Effector CD4-positive, alpha-beta T cell (primary cell): ENCODE measurements around the gene MAEA.
A peak's percentile ranks its signal among the peaks of the same experiment; 100 is the strongest.

ENCODE experiments used
- DNase-seq: peaks from one replicate; pipeline ENCODE4 v3.0.0-alpha.2; 2020

Gene MAEA

GRCh38 chr4:1305261-1305711 is 15.6 kb downstream of the MAEA start:
- DNase-seq, result no peak

DNA sequence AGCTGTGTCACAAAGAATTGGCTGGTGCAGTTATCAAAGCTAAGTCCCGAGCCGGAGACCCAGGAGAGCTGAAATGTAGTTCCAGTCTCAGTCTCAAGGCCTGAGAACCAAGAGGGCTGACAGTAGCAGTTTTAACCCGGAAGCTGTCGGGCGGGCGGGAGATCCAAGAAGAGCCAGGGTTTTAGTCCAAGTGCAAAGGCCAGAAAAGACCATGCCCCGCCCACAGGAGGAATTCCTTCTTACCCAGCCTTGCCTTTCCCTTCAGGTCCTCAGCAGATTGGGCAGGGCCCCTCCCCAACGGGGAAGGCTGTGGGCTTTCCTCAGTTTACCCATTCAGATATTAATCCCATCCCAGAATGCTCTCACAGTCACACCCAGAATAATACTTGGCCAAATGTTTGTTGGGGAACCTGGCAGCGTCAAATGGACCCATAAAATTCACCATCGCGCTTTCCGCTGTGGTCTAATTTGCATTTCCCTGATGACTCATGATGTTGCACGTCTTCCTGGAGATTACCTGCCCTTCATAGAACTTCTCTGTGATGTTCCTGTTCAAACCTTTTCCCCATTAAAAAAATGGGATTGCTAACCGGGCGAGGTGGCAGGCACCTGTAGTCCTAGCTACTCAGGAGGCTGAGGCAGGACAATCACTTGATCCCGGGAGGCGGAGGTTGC is 16.2 kb downstream of the MAEA start:
- DNase-seq, result peak; percentile 38

GRCh38 chr4:1307951-1308735 is 18.5 kb downstream of the MAEA start:
- DNase-seq, result no peak

- peak; percentile 50 for DNase-seq
Measured at GRCh38 chr4:1309261-1310010, 19.7 kb downstream of the MAEA start.

DNA sequence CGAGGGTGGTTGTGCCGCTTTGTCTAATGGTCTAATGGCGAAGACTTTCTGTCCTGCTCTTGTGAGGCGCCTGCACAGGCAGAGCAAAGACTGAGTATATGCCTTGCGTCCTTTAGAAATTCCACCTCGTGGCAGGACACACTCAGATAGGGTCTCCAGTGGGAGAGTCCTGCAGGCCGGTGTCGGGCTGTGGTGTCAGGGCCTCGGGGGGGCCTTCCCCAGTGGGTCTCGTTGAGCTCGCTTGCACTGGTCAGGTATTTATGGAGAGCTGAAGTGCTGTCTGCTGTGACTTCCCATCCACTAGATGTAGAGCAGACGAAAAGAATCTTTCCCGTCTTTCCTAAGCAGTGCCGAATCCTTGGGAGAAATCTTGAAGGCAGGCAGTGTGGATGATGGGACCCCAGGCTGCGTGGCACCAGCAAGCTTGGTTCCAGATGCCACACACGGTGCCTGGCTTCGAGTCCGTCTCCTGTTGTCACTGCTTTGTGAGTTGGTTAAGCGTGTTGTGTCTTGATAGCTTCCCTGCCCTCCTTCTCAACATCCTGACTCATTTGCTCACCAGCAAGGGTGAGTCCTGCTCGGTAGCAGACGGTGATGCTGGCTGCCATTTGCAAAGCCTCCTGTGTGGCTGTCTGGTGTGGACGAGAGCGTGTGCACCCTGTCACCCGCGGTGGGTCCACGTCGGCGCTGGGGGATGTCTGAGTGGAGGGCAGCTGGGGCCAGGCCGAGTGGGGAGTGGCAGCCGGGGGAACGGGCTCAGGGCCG is 20.5 kb downstream of the MAEA start:
- no peak for DNase-seq

DNA sequence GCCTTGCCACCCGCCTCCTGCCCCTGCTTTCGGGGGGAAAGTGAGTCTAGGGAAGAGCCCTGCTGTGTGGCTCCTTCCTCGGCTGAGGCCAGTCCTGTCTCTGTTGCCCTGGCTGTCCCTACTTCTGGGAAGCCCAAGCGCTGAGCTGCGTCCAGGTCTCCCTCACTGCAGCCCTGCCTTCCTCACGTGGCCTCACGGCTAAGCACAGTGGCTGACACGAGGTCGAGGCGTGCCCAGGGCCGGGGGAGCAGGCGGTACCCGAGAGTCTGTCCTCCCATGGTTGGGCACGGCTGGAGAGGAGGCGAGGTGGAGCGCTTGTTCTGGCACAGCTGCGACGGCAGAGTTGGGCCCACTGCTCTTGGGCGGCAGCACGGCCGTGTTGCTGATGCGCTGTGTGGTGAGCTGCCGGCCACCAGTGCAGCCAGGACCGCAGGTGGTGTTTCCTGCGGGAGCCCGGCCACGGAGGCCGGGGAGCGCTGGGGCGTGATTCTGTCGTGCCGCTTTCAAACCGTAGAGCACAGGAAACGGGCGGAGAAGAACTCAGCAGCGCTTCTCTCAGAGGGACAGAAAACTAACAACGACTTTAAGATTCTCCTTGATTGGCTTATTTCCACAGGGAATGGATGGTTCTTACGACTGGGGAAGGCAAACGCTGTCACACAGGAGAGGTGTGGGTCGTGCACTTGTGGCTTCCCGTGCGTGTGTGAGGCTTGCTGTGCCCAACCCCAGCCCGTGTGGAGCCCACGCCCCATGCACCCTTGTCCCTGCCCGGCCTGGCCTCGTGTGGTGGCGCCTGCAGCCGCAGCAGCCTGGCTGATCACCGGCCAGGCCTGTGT is 21.3 kb downstream of the MAEA start:
- DNase-seq, result no peak

DNA sequence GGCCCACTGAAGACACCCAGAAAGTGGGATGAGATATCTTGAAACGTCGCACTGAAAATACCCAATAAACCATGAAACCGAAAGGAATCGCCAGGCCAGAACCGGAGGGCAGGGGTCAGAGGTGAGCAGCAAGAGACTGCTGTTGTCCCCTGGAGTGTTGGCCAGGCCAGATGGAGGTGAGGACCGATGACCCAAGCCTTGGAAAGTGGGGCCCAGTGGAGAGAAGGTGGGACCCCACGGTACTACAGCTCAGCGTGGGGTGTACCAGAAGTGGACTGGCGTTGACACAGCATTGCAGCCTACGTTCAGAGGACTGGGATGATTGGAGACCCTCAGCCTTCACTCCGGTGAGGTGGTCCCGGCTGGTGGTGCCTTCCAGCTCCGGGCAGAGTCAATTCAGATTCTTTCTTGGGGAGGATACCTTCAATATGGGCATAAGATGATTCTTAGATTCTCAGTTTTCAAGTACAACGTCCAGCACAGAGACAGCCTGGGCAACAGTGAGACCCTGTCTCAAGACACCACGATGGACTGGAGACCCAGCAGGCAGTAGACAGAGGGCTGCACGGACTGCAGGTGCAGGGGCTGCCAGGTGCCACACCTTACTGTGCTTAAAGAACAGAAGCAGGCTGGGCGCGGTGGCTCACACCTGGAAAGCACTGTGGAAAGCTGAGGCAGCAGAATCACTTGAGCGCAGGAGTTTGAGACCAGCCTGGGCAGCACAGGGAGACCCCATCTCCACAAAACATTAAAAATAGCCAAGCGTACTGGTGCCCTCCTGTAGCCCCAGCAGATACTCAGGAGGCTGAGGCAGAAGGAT is 23.3 kb downstream of the MAEA start:
- DNase-seq, result no peak

DNA sequence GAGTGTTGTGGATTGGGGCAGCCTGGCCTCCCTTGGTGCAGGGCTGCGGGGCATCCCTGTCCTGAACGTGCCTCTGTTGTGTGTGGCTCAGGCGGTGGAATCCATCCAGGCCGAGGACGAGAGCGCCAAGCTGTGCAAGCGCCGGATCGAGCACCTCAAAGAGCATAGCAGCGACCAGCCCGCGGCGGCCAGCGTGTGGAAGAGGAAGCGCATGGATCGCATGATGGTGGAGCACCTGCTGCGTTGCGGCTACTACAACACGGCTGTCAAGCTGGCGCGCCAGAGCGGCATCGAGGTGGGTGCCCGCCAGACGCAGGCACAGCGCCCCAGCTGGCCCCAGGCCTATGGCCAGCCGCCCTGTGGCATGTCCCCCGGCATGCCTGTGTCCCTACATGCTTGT is 25.6 kb downstream of the MAEA start:
- DNase-seq, result no peak

- no peak for DNase-seq
Measured at GRCh38 chr4:1315836-1316536, 26.3 kb downstream of the MAEA start.

DNA sequence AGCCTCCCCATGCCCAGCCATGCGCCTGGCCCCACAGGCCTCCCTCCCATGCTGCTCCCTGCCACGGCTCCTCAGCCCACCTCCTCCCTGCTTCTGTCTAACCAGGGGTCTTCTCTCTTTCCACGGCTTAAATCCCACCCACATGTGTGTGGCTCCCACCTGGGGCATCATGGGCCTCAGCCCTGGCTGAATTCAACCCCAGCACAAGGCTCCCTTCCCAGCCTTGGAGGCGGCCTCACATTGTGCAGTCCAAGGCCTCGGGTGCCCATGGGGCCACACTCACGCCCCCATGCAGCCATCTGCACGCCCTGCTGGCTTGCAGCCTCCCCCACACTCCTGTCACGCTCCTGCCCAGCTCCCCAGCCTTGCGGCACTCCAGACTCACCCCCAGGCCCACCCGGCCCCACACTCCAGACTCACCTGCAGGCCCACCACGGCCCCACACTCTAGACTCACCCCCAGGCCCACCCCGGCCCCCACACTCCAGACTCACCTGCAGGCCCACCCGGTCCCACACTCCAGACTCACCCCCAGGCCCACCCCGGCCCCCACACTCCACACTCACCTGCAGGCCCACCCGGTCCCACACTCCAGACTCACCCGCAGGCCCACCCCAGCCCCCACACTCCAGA is 27.0 kb downstream of the MAEA start:
- no peak for DNase-seq

- DNase-seq, result no peak
Measured at GRCh38 chr4:1317177-1318045, 27.7 kb downstream of the MAEA start.

- no peak for DNase-seq
Measured at GRCh38 chr4:1318046-1318375, 28.3 kb downstream of the MAEA start.

DNA sequence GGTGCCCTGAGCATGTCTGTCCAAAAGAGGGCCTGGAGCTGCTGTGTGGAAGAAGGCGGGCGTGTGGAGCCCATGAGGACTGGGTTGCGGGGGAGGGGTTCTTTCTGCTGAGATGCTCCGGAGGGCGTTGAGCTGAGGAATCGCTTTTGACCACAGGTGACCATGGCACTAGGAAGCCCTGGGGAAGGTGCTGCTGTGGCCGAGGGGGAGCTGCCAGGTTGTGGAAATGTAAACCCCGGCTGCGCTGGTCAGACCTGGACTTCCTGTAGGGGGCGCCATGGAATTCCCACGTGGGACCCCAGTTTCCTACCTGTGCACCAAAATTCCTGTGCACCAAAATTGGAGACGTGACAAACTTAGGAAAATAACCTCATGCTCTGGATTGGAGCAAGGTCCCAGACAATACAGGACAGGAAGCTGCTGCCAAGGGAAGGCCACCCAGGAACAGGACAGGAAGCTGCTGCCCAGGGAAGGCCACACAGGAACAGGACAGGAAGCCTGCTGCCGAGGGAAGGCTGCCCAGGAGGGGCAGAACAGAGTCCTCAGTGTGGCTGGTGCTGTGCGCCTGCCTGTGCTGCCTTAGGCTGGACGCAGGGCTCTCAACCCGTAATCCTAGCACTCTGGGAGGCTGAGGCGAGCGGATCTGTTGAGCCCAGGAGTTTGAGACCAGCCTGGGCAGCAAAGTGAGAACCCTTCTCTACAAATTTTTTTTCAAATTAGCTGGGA is 29.0 kb downstream of the MAEA start:
- DNase-seq, result no peak

DNA sequence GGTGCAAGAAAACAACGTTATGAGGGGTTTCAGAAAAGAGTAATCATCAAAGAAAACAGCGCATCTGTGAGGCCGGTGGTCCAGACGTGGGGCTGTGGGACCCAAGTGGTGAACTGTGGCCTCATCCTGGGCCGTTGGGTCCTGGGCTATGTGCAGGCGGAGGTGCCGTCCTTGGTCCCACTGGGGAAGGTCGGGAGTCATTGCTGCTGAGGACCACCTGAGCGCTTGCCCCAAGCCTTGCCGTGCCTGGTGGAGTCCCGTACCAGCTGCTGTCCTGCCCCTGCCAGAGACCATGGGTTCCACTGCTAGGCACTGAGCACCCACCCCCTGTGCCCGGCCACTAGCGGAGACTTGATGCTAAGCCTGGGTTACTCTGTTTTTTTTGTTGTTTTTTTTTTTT is 31.8 kb downstream of the MAEA start:
- DNase-seq, result no peak

- DNase-seq, result no peak
Measured at GRCh38 chr4:1321946-1322650, 32.4 kb downstream of the MAEA start.

- DNase-seq, result no peak
Measured at GRCh38 chr4:1323280-1323634, 33.6 kb downstream of the MAEA start.

DNA sequence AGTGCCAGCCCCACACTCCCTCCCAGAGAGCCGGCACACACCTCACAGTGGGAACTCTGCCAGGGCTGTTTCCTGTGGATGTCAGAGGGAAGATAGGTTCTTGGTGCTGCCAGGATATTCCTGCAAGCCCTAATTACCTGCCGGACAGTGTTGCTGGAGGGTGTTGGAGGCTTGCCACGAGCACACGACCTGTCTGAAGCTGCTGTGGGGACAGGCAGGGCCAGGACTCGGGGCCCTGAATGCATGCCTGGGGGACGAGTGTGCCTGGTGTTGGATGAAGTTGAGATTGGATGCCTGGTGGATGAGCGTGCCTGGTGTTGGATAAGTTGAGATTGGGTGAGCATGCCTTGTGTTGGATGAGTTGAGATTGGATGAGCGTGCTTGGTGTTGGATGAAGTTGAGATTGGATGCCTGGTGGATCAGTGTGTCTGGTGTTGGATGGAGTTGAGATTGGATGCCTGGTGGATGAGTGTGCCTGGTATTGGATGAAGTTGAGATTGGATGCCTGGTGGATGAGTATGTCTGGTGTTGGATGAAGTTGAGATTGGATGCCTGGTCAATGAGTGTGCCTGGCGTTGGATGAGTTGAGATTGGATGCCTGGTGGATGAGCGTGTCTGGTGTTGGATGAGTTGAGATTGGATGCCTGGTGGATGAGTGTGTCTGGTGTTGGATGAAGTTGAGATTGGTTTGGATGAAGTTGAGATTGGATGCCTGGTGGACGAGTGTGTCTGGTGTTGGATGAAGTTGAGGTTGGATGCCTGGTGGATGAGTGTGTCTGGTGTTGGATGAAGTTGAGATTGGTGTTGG is 34.1 kb downstream of the MAEA start:
- no peak for DNase-seq
